HepG2 (cell line): ENCODE results near the gene TMEM130. TPM values are rescaled to one million over a fixed set of nuclear protein-coding genes. Genes with fewer than 3 reads are reported as not detected.

Source experiments
- ATAC-seq: fragments of 200-7000 bp; cut with Tn5 transposase; 3 replicates; pipeline ENCODE4 v1.9.1; 2020; ENCODE audit warnings: mild to moderate bottlenecking, moderate library complexity
- BruUV-seq: library from RNA; stranded (reverse); fragments of 400-500 nt; replicated peaks from 2 replicates; lab custom pipeline; 2021; lab: Mats Ljungman, UMichigan
- CTCF ChIA-PET: fragments of 300-600 bp; formaldehyde crosslinking; extraction: SDS; loops from one replicate; lab custom pipeline; 2021; ENCODE audit warnings: low total read pairs, inconsistent platforms, low intra/inter-chr PET ratio; lab: Yijun Ruan, JAX
- POLR2A ChIA-PET: fragments of 350-600 bp; sonication (Branson Sonifier 250); formaldehyde crosslinking; loops from one replicate; lab custom pipeline; 2020; ENCODE audit warnings: antibody characterized with exemption, inconsistent platforms; lab: Yijun Ruan, JAX
- DNase-seq: peaks from one replicate; pipeline ENCODE4 v3.0.0-alpha.2; 2015; ENCODE audit warnings: low spot score
- FAIRE-seq: peaks from 3 replicates; lab custom pipeline; 2011; peaks lifted over from hg19 to GRCh38; lab: Jason Lieb, UNC
- H2AFZ ChIP-seq: one replicate; pipeline ENCODE4 v1.6.1; 2011; ENCODE audit warnings: low read length, inconsistent platforms
- H3K27ac ChIP-seq: fragments of 300-600 bp; 3 replicates; pipeline ENCODE4 v1.8.0; 2011; ENCODE audit warnings: mixed run types, mild to moderate bottlenecking, mixed read lengths, low read length, inconsistent platforms; ENCODE audit not compliant: insufficient read depth; ENCODE audit errors: extremely low read length
- H3K27me3 ChIP-seq, 2 experiments: fragments of 200-600 bp in 1 of 2; 2 replicates in 1 of 2; 3 replicates in 1 of 2; pipeline versions ENCODE4 v1.6.0 to v1.8.0; 2011; ENCODE audit warnings: low read length in 2 of 2, mild to moderate bottlenecking in 2 of 2, moderate library complexity in 2 of 2, inconsistent platforms in 1 of 2; ENCODE audit not compliant: insufficient read depth in 2 of 2, control insufficient read depth in 1 of 2
- H3K36me3 ChIP-seq, 2 experiments: fragments of 200-600 bp in 1 of 2; replicated peaks in 1 of 2; 2 replicates in 1 of 2; 3 replicates in 1 of 2; pipeline versions ENCODE4 v1.5.1 to v1.8.0; 2011; ENCODE audit warnings: low read length in 2 of 2, inconsistent platforms in 1 of 2; ENCODE audit not compliant: insufficient read depth in 2 of 2, control insufficient read depth in 1 of 2
- H3K4me1 ChIP-seq: 2 replicates; pipeline ENCODE4 v1.5.1; 2012; ENCODE audit warnings: low read length, inconsistent platforms; ENCODE audit not compliant: insufficient read depth
- H3K4me2 ChIP-seq: 2 replicates; pipeline ENCODE4 v1.6.0; 2011; ENCODE audit warnings: low read depth, low read length, inconsistent platforms
- H3K4me3 ChIP-seq, 3 experiments: fragments of 200-600 bp in 1 of 3; sonication (generic), shearing (Covaris generic) in 1 of 3; replicated peaks in 1 of 3; 2 replicates each; pipeline ENCODE4 v1.5.1; 2011 to 2016; ENCODE audit warnings: low read length in 3 of 3, inconsistent platforms in 2 of 3, low read depth in 2 of 3, mild to moderate bottlenecking in 2 of 3, control low read depth in 1 of 3, mixed read lengths in 1 of 3; ENCODE audit not compliant: insufficient read depth in 1 of 3
- H3K79me2 ChIP-seq: one replicate; pipeline ENCODE4 v1.6.1; 2011; ENCODE audit warnings: low read length, inconsistent platforms; ENCODE audit not compliant: insufficient read depth
- H3K9ac ChIP-seq: 2 replicates; pipeline ENCODE4 v1.6.0; 2011; ENCODE audit warnings: mild to moderate bottlenecking, low read depth, low read length, inconsistent platforms; ENCODE audit not compliant: insufficient read depth
- H3K9me3 ChIP-seq: 2 replicates; pipeline ENCODE4 v1.5.1; 2012; ENCODE audit warnings: mild to moderate bottlenecking, low read length
- H4K20me1 ChIP-seq: 2 replicates; pipeline ENCODE4 v1.6.0; 2011; ENCODE audit warnings: inconsistent platforms, mild to moderate bottlenecking, low read length, moderate library complexity; ENCODE audit not compliant: insufficient read depth
- CREB1 ChIP-seq, 2 experiments: fragments of 450-650 bp in 1 of 2; IDR thresholded peaks; 2 replicates each; pipeline ENCODE4 v1.6.1; 2016 to 2017; ENCODE audit warnings: control low read depth in 1 of 2, mild to moderate bottlenecking in 1 of 2, missing compliant biosample characterization in 1 of 2, missing genetic modification characterization in 1 of 2
- EED ChIP-seq: sonication (generic); formaldehyde crosslinking; IDR thresholded peaks from 2 replicates; pipeline ENCODE4 v1.5.0; 2020; ENCODE audit warnings: mild to moderate bottlenecking, missing genetic modification reagents
- HDAC6 ChIP-seq: fragments of 200-600 bp; sonication (generic); IDR thresholded peaks from 2 replicates; pipeline ENCODE4 v1.7.0; 2017; ENCODE audit warnings: mild to moderate bottlenecking, antibody characterized with exemption, low read length, low read depth
- MAZ ChIP-seq, 2 experiments: sonication (generic) in 1 of 2; formaldehyde crosslinking in 1 of 2; IDR thresholded peaks; 2 replicates each; pipeline versions ENCODE4 v1.5.0 to v1.6.1; 2012 to 2020; ENCODE audit warnings: low read depth in 2 of 2, mild to moderate bottlenecking in 2 of 2, borderline replicate concordance in 1 of 2, improper control_type of control experiment in 1 of 2, low read length in 1 of 2, missing genetic modification reagents in 1 of 2, moderate library complexity in 1 of 2
- NCOR1 ChIP-seq: fragments of 200-600 bp; sonication (generic); IDR thresholded peaks from 2 replicates; pipeline ENCODE4 v1.7.0; 2017; ENCODE audit warnings: antibody characterized with exemption, low read length, borderline replicate concordance
- PHF8 ChIP-seq: sonication (generic); formaldehyde crosslinking; IDR thresholded peaks from 2 replicates; pipeline ENCODE4 v1.5.0; 2020; ENCODE audit warnings: missing genetic modification reagents
- POLR2G ChIP-seq: fragments of 200-400 bp; formaldehyde crosslinking; IDR thresholded peaks from 2 replicates; pipeline ENCODE4 v1.6.1; 2018; ENCODE audit warnings: mild to moderate bottlenecking, low read depth, low read length, moderate library complexity
- PPARG ChIP-seq: conservative IDR thresholded peaks from 2 replicates; pipeline ENCODE4 v1.6.1; 2016; ENCODE audit warnings: missing biosample characterization, missing genetic modification reagents
- REXO4 ChIP-seq: sonication (generic); formaldehyde crosslinking; IDR thresholded peaks from 2 replicates; pipeline ENCODE4 v1.8.0; 2022; ENCODE audit warnings: missing genetic modification reagents, mild to moderate bottlenecking, borderline replicate concordance
- ZNF10 ChIP-seq: sonication (generic); formaldehyde crosslinking; IDR thresholded peaks from 2 replicates; pipeline ENCODE4 v1.4.0; 2020; ENCODE audit warnings: mild to moderate bottlenecking, low read depth, missing genetic modification reagents, borderline replicate concordance
- ZNF276 ChIP-seq: sonication (generic); formaldehyde crosslinking; IDR thresholded peaks from 2 replicates; pipeline ENCODE4 v1.4.0; 2020; ENCODE audit warnings: mild to moderate bottlenecking, low read depth, missing genetic modification reagents
- ZNF713 ChIP-seq: sonication (generic); formaldehyde crosslinking; IDR thresholded peaks from 2 replicates; pipeline ENCODE4 v1.4.0; 2020; ENCODE audit warnings: mild to moderate bottlenecking, missing genetic modification reagents
- in situ Hi-C: cut with HindIII; loops from 2 replicates; pipeline ENCODE4 v1.10.0; 2017; ENCODE audit warnings: low pct_unique_long_range_greater_than_20kb; ENCODE audit not compliant: extremely low pct_ligation_motif_present
- intact Hi-C: fragments of 100-400 bp; cut with micrococcal nuclease; formaldehyde crosslinking; loops from one replicate; pipeline ENCODE4 v1.10.0; 2022; ENCODE audit not compliant: unreplicated experiment
- polyA plus RNA-seq, 8 experiments: library from polyadenylated mRNA; depleted of rRNA in 3 of 8; stranded (reverse) in 7 of 8; unstranded in 1 of 8; fragments of >200 nt; fragmentation: Illumina TruSeq in 4 of 8; extraction: Trizol in 4 of 8; gene quantifications; 2 replicates each; pipeline versions ENCODE4 v1.2.1 to v1.2.3, GENCODE V29; 2011 to 2016; ENCODE audit warnings: low read depth in 4 of 8, missing spikeins in 1 of 8, mixed read lengths in 1 of 8; ENCODE audit not compliant: insufficient read depth in 1 of 8
- total RNA-seq, 5 experiments: library from RNA; depleted of rRNA; stranded (reverse); fragments of >200 nt; fragmentation: Illumina TruSeq; extraction: Trizol; gene quantifications; 2 replicates each; pipeline ENCODE4 v1.2.3, GENCODE V29; 2016; ENCODE audit warnings: low read depth in 1 of 5

Gene TMEM130
- total and polyA plus RNA-seq, 2 of the 13 experiments (the other 11 are each of a cell fraction or from before 2014, with no cell fraction given) = not detected

- no peak for TF ChIP-seq ZNF276
- TF ChIP-seq PPARG (CRISPR knock-in tag) = no peak
- TF ChIP-seq HDAC6 = no peak
- no peak for TF ChIP-seq PHF8 (CRISPR knock-in tag)
- TF ChIP-seq MAZ (IDR thresholded peaks at IDR 0.05; ENCODE audit: borderline replicate concordance, low read depth, low read length) = no peak
- no peak for TF ChIP-seq MAZ (CRISPR knock-in tag; IDR thresholded peaks at IDR 0.05; ENCODE audit: low read depth)
- no peak for TF ChIP-seq NCOR1
- no peak for TF ChIP-seq REXO4 (CRISPR knock-in tag)
- TF ChIP-seq POLR2G = no peak
- no peak for TF ChIP-seq CREB1 (IDR thresholded peaks at IDR 0.05)
- no peak for TF ChIP-seq CREB1 (CRISPR knock-in tag; IDR thresholded peaks at IDR 0.05)
- TF ChIP-seq EED (CRISPR knock-in tag) = no peak
- no peak for TF ChIP-seq ZNF713 (CRISPR knock-in tag)
- TF ChIP-seq ZNF10 = no peak
- no peaks in the 10 kb centered on the region for H3K4me1 ChIP-seq
- no TSS peak for BruUV-seq
- DNase-seq (no peak), FAIRE-seq (no peak), ATAC-seq (no peak)
- no peak overlapping the region for H3K27ac ChIP-seq
- no peaks in the 10 kb centered on the region for H3K27me3 ChIP-seq
- in situ Hi-C loops (no loop called here), intact Hi-C loops (no loop called here)
- no peak overlapping the region for H3K4me2 ChIP-seq
- peaks cover 24 to 77% of the 10 kb centered on the region in 2 experiments for H3K36me3 ChIP-seq
- H4K20me1 ChIP-seq = no peaks in the 10 kb centered on the region
- POLR2A ChIA-PET = no interaction called here
- CTCF ChIA-PET = no interaction called here
- no peak overlapping the region for H2AFZ ChIP-seq
- H3K79me2 ChIP-seq = no peaks in the 10 kb centered on the region
- H3K9me3 ChIP-seq = no peaks in the 10 kb centered on the region
- no peak overlapping the region for H3K9ac ChIP-seq
- no peak overlapping the region for H3K4me3 ChIP-seq
These were observed 43.8 kb upstream of the TMEM130 start for GRCh38 chr7:98913612-98914011.
